UCSD-AML1 (cell line): Measurements from ENCODE around the gene PAPSS1.
"Not testable (repeated sequence)": the region's sequence is repeated elsewhere in the genome, so short reads cannot be mapped to it uniquely, and the experiment has no call there.

Experiments
- DNase-seq: peaks from one replicate; lab custom pipeline; 2025; ENCODE audit not compliant: unreplicated experiment; lab: John Stamatoyannopoulos, UW

Gene PAPSS1

GRCh38 chr4:107726131-107726925 lies 6.3 kb upstream of the PAPSS1 start:
- not testable (repeated sequence) for DNase-seq

DNA sequence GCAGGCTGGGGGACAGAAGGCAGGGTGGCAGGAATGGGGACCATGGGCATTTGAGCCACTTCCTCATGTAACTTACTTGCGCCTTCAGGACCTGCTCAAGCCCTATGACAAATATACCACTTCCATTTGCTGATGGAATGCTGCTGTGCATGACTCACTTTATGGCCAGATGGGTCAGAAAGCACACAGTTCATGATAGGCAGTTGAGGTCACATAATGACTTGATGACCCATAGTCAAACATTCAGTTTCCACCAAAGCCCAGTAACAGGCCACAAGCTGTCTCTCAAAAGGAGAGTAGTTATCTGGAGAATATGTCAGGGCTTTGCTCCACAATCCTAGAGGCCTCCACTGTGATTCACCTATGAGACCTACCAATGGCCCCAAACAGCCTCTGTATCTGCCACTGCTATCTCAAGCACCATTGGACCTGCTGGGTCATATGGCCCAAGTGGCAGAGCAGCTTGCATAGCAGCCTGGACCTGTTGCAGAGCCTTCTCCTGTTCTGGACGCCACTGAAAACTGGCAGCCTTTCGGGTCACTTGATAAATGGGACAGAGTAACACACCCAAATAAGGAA lies 5.3 kb upstream of the PAPSS1 start:
- DNase-seq: peak; percentile 9

DNA sequence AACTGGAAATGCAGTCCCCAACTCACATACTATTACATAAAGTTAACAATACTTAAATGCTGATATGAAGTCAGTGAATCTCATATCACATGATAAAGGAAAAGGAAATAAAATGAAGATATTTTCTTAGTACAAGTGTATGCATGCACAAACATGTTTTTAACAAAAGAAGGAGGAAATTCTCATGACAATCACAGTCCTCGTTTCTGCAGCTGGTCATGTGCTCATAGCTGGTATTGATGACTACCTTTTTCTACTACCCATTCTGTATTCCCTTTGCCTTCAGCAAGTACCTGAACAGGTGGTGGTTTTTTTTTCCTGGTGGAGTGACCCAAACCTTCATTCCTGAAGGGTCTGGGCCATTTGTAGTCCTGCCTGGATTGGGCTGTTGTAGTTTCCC lies 3.3 kb upstream of the PAPSS1 start:
- DNase-seq: not testable (repeated sequence)

DNA sequence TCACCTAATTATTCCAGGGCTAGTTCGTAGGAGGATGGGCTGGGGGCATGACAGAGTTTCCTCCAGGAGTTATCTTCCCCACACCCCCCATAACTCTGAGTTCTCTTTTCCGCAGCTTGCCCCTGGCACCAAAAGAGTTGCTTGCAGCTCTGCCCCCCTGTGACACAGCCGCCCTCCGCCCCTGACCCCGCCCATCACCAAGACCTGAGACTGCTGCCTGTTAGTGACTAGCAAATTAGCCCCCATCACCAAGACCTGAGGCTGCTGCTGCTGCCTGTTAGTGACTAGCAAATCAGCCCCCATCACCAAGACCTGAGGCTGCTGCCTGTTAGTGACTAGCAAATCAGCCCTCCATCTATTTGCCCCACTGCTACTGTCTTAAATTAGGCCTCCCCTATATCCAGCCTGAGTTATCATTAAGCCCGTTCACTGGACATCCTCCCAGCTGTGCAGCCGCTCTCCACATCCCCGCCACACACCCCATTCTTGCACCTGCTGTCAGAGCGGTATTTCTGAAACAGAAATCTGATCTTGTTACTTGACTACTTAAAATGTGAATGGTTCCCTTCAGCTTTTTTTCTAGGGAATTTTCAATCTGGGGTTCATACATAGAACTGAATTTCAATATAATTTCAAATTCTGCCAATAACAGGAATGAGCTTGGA lies 1.5 kb upstream of the PAPSS1 start:
- DNase-seq: peak; percentile 11

- no peak for DNase-seq
Measured at GRCh38 chr4:107719207-107719921, 670 bp downstream of the PAPSS1 start.

DNA sequence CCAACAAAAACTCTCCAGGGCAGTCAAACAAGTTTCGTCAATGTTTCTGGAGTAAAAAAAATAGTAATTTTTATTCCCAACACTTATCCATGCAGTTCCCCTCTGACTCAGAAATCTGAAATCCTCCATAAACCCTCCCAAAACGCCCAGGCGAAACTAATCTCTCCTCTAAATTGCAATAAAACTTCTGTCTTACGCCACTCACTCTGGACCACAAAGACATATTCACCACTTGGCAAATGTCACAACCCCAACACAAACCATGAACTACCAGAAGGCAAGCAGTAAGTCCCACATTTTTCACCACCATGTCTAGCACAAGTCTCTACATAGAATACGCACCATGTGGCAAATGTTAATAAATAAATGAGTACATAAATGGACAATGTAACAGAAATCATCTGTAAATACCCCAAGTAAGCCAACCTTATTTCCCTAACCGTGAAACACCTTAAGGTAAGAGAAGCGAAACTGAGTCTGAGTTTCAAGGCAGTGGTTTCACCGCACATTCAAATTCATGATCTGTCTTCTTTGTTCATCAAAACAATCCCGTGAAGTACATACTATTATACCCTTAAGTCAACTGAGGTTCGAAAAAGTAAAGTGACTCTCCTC lies 1.6 kb downstream of the PAPSS1 start:
- no peak for DNase-seq

GRCh38 chr4:107714256-107714655 lies 5.8 kb downstream of the PAPSS1 start:
- DNase-seq: no peak

DNA sequence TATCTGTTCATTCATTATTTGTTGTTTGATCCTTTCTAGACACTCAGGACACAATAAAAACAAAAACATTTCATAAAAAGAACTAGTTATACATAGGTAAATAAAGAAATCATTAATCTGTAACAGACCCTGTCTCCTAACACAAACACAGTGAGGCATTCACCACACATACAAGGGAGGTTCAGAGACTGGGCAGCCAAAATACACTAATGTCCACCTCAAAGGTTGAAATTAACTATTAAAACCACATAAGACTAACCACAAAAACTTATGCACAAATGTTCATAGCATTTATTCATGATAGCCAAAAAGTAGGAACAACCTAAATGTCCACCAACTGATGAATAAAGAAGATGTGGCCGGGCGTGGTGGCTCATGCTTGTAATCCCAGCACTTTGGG lies 7.8 kb downstream of the PAPSS1 start:
- no peak for DNase-seq

GRCh38 chr4:107711831-107712230 lies 8.2 kb downstream of the PAPSS1 start:
- DNase-seq: no peak

DNA sequence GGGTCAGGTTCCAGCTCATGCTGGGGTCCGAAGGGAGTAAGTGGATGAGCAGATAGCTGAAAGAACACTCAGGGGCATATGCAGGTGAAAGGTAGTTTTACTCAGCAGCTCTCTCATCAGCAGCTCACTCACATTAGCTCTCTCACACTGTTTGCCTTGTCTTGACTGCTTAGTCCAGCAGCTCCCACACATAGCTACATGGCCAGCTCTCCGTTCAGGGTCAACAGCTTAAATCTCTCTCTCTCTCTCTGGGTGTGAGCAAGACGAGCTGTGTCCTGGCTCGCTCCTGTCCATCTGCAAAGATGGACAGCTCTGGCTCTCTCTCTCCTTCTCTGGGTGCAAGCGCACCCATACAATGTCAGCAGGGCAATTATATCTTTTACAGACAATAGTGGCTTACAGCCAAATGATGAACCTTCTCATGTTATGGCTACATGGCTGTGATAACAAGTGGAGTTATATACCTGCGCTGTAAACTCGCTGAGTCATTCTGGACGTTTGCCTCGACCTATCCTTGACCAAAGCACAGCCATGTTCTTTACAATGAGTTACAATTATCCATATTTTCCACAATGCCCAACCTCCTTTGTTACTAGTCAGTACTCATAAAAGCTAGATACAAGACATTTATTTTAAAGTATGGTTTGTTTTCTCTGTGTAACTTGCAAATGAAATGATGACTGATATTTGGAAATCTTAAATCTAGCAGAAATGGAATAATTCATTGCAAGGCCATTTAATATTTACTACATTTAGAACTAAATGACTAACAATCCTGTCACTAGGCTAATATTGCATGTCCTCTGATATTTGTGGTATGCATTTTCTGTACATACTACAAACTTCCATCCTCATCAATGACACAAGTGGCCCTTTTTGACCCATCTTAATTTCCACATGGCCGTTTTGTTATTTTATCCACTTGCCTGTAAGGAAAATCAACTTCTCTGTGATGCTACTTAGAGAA lies 9.3 kb downstream of the PAPSS1 start:
- DNase-seq: no peak

DNA sequence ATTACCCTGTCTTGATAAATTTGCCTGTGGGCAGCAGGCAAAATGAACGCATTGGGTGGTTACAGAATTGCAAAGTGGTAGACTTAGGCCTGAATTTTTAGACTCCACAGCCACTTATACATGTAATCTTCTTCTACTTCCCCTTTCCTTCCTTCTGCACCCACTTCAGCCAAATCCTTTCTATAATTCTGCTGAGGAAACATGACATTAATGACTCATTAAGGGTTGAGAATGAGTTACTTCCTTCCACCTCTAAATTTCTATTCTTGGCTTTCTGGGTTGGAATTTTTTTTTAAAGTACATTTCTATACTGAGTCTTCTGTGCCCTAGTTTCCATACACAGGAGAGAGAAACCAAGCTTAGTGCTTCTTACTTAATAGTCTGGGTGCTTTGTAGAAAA lies 10.1 kb downstream of the PAPSS1 start:
- DNase-seq: no peak

GRCh38 chr4:107708225-107708624 lies 11.8 kb downstream of the PAPSS1 start:
- no peak for DNase-seq

DNA sequence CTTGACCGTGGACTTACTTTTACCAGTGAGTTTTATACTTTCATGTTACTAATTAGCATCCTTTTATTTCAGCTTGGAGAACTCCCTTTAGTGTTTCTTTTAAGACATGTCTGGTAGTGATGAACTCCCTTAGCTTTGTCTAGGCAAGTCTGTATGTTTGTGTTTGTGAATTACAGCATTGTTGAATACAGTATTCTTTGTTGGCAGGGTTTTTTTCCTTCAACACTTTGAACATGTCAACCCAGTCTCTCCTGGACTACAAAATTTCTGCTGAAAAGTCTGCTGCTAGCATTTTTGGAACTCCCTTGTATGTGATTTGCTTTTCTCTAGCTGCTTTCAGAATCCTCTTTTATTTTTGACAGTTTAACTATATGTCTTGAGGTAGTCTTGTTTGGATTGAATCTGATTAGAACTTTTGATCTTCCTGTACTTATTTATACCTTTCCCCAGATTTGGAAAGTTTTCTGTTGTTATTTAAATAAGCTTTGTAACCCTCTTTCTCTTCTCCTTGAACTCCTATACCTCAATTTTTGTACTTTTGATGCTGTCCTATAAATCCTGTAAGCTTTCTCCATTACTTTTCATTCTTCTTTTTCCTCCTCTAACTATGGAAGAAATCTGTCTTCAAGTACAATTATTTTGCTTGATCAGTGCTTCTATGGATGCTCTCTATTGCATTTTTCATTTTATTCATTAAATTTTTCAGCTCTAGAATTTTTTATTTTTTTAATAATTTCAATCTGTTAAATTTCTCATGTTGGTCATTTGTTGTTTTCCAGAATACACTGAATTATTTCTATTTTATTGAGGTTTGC lies 14.1 kb downstream of the PAPSS1 start:
- DNase-seq: no peak

DNA sequence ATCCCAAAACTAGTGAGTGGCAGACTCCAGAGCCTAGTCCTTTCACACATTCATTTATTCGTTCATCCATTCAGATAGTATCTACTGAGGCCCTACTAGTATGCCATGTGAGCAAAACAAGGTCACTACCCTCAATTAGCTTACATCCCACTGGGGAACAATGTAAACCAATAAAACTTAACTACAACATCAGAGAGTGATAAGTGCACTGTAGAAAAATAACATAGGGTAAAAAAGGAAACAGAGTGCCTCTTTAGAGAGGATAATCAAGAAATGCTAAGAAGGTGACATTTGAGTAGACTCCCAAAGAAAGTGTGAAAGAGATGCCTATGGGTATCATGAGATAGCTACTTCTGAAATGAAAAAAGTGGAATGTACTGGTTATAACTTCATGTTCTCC lies 18.5 kb downstream of the PAPSS1 start:
- no peak for DNase-seq

DNA sequence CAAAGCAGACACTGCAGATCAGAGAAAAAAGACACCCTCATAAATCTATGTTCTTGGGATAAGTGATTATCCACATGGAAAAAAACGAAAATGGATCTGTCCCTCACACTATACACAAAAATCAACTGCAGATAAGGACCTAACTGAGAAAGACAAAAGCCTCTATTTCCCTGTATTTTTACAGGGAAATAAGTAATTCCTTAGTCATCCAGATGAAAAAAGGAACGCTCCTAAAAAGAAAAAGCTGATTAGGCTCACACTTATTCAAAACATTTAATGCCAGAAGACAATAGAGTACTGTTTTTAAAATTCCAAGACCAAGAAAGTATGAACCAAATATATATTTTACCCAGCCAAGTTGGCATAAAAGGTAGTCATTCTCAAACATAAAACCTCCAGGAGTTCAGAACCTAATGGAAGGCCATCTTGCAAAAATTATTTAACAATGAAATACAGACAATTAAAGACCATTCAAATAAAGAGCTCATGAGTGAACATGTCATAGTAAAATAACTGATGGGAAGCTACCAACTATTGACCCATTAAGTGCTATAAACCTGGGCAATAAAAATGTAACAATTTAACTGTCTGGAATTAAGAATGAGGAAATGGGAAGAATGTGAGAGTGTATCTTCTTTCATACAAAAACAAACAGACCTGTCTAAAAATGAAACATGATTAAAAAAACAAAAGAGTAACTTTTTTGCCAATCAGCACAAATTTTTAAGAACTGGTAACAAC lies 20.4 kb downstream of the PAPSS1 start:
- no peak for DNase-seq

- DNase-seq: not testable (repeated sequence)
Measured at GRCh38 chr4:107696187-107696586, 23.8 kb downstream of the PAPSS1 start.

GRCh38 chr4:107693132-107693531 lies 26.9 kb downstream of the PAPSS1 start:
- no peak for DNase-seq

DNA sequence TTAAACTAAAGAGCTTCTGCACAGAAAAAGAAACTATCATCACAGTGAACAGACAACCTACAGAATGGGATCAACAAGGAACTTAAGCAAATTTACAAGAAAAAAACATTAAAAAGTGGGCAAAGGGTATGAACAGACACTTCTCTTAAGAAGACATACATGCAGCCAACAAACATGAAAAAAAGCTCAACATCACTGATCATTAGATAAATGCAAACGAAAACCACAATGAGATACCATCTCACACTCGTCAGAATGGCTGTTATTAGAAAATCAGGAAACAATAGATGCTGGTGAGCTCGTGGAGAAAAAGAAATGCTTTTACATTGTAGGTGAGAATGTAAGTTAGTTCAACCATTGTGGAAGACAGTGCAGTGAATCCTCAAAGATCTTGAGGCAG lies 27.8 kb downstream of the PAPSS1 start:
- DNase-seq: no peak

GRCh38 chr4:107691378-107691777 lies 28.7 kb downstream of the PAPSS1 start:
- no peak for DNase-seq
